Measurements from ENCODE around the gene CRYBG1.

DNA sequence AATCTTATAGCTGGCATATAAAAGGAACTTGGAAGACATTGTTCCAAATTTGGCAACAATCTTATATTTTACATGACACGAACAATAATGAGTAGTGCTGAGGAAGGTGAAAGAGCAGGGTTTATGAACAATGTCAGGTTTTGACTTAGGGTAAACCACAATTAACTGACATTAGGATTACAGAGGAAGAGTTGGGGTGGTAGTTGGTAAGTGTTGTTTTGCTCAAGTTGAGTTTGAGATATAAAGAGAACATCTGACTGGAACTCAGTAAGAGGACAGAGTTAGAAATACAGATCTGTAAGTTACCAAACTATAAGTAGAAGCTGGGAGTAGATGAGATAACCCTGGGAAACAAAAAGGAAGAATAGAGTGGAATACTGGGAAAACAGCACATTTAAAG, 253.6 kb downstream of the CRYBG1 start:
- TF ChIP-seq EZH2 (IDR thresholded peaks at IDR 0.05) (no peak), FOXP2 (optimal IDR thresholded peaks at IDR 0.05; ENCODE audit: control extremely low read depth, extremely low read length, insufficient read depth) (no peak), POLR2AphosphoS5 (IDR thresholded peaks at IDR 0.05; ENCODE audit: borderline replicate concordance, low read depth, low read length) (no peak)

Measured in SK-N-MC (cell line).